Trophoblast cell (in vitro differentiated cells and primary cell): ENCODE measurements around the gene CD40.

ENCODE experiments used
- DNase-seq, 2 donors: peaks; one replicate each; pipeline ENCODE4 v3.0.0-alpha.2; 2016
- H2AFZ ChIP-seq: 2 replicates; pipeline ENCODE4 v1.6.1; 2013; ENCODE audit warnings: low read length, moderate library complexity, mild to moderate bottlenecking; ENCODE audit not compliant: insufficient read depth, poor library complexity
- H2AK5ac ChIP-seq: 2 replicates; pipeline ENCODE4 v1.6.1; 2013; ENCODE audit warnings: mild to moderate bottlenecking, low read length
- H2BK120ac ChIP-seq: 2 replicates; pipeline ENCODE4 v1.6.1; 2013; ENCODE audit warnings: low read length, mild to moderate bottlenecking, moderate library complexity; ENCODE audit not compliant: insufficient read depth, poor library complexity
- H2BK12ac ChIP-seq: 2 replicates; pipeline ENCODE4 v1.6.1; 2013; ENCODE audit warnings: mild to moderate bottlenecking, low read length, moderate library complexity
- H2BK5ac ChIP-seq: 2 replicates; pipeline ENCODE4 v1.6.1; 2013; ENCODE audit warnings: low read length, low read depth, moderate library complexity, mild to moderate bottlenecking; ENCODE audit not compliant: poor library complexity
- H3K14ac ChIP-seq: 2 replicates; pipeline ENCODE4 v1.6.1; 2013; ENCODE audit warnings: mild to moderate bottlenecking, low read length
- H3K18ac ChIP-seq: 2 replicates; pipeline ENCODE4 v1.6.1; 2013; ENCODE audit warnings: mild to moderate bottlenecking, low read length
- H3K23ac ChIP-seq: 2 replicates; pipeline ENCODE4 v1.6.1; 2013; ENCODE audit warnings: low read length
- H3K27ac ChIP-seq: 2 replicates; pipeline ENCODE4 v1.5.1; 2013; ENCODE audit warnings: low read depth, mild to moderate bottlenecking, inconsistent platforms, low read length, moderate library complexity
- H3K27me3 ChIP-seq: 2 replicates; pipeline ENCODE4 v1.6.1; 2013; ENCODE audit warnings: inconsistent platforms, mild to moderate bottlenecking, low read length, moderate library complexity; ENCODE audit not compliant: insufficient read depth
- H3K36me3 ChIP-seq, 2 experiments: 1 replicate in 1 of 2; 2 replicates in 1 of 2; pipeline ENCODE4 v1.6.1; 2013; ENCODE audit warnings: low read length in 2 of 2, mild to moderate bottlenecking in 2 of 2, moderate library complexity in 1 of 2; ENCODE audit not compliant: insufficient read depth in 2 of 2, control insufficient read depth in 1 of 2
- H3K4ac ChIP-seq: 2 replicates; pipeline ENCODE4 v1.6.1; 2013; ENCODE audit warnings: low read depth, mild to moderate bottlenecking, low read length, moderate library complexity
- H3K4me1 ChIP-seq, 2 experiments: 1 replicate in 1 of 2; 2 replicates in 1 of 2; pipeline ENCODE4 v1.6.1; 2013; ENCODE audit warnings: low read length in 2 of 2, mild to moderate bottlenecking in 2 of 2, moderate library complexity in 1 of 2; ENCODE audit not compliant: insufficient read depth in 2 of 2, control insufficient read depth in 1 of 2
- H3K4me2 ChIP-seq: 2 replicates; pipeline ENCODE4 v1.6.1; 2013; ENCODE audit warnings: inconsistent platforms, mild to moderate bottlenecking, low read length, moderate library complexity
- H3K4me3 ChIP-seq: 2 replicates; pipeline ENCODE4 v1.5.1; 2013; ENCODE audit warnings: mild to moderate bottlenecking, low read depth, low read length, inconsistent platforms
- H3K79me1 ChIP-seq: one replicate; pipeline ENCODE4 v1.6.1; 2013; ENCODE audit warnings: low read length
- H3K79me2 ChIP-seq: 2 replicates; pipeline ENCODE4 v1.6.1; 2013; ENCODE audit warnings: low read length, mild to moderate bottlenecking; ENCODE audit not compliant: control insufficient read depth, insufficient read depth, poor library complexity
- H3K9ac ChIP-seq: 2 replicates; pipeline ENCODE4 v1.6.1; 2013; ENCODE audit warnings: mild to moderate bottlenecking, low read length
- H3K9me3 ChIP-seq: 2 replicates; pipeline ENCODE4 v1.6.1; 2013; ENCODE audit warnings: low read depth, mild to moderate bottlenecking, control low read depth, inconsistent platforms, low read length; ENCODE audit not compliant: insufficient read depth
- H4K12ac ChIP-seq: 2 replicates; pipeline ENCODE4 v1.6.1; 2013; ENCODE audit warnings: low read depth, mild to moderate bottlenecking, low read length, moderate library complexity
- H4K8ac ChIP-seq: 2 replicates; pipeline ENCODE4 v1.6.1; 2013; ENCODE audit warnings: low read depth, mild to moderate bottlenecking, low read length, moderate library complexity
- H4K91ac ChIP-seq: one replicate; pipeline ENCODE4 v1.6.1; 2013; ENCODE audit warnings: low read depth, mild to moderate bottlenecking, low read length, moderate library complexity
- WGBS: extraction: QIAGEN DNeasy Blood & Tissue Kit; methylation state at CpG from one replicate; pipeline ENCODE4 v1.1.7; 2013; ENCODE audit warnings: missing lambda C conversion rate; ENCODE audit not compliant: insufficient read length, insufficient coverage; ENCODE audit errors: extremely low coverage; 5-methylcytosine and 5-hydroxymethylcytosine counted together

CD40 gene

DNA sequence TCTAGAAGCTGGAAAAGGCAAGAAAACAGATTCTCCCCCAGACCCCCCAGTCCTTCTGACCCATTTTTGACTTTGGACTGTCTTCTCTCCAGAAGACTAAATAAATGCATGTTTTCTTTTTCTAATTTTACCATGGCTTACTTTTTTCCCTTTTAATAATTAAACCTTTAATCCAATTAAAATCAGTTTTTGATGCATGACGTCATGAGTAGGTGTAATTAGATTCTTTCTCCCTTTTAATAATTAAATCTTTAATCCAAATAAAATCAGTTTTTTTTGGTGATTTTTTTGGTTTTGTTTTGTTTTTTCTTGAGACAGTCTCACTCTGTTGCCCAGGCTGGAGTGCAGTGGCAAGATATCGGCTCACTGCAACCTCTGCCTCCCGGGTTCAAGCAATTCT lies 15.2 kb upstream of the CD40 start:
- no peak overlapping the region for H3K18ac ChIP-seq
- no peak overlapping the region for H2BK12ac ChIP-seq
- no peak overlapping the region for H2BK5ac ChIP-seq
- no peak overlapping the region for H4K91ac ChIP-seq
- H3K79me2 ChIP-seq = no peaks in the 10 kb centered on the region
- no peak overlapping the region for H4K8ac ChIP-seq
- H3K27ac ChIP-seq = no peak overlapping the region
- no peaks in the 10 kb centered on the region for H3K36me3 ChIP-seq
- no peak overlapping the region for H4K12ac ChIP-seq
- H3K27me3 ChIP-seq = peaks cover 2% of the 10 kb centered on the region
- H2AK5ac ChIP-seq = no peak overlapping the region
- H2AFZ ChIP-seq = no peak overlapping the region
- no peak overlapping the region for H3K4ac ChIP-seq
- no peaks in the 10 kb centered on the region for H3K79me1 ChIP-seq
- no peak overlapping the region for H3K14ac ChIP-seq
- H3K4me2 ChIP-seq = no peak overlapping the region
- H3K4me1 ChIP-seq = no peaks in the 10 kb centered on the region
- no peak overlapping the region for H2BK120ac ChIP-seq
- H3K4me3 ChIP-seq = no peak overlapping the region
- DNase-seq = no peak
- peaks cover 2% of the 10 kb centered on the region for H3K9me3 ChIP-seq
- no peak overlapping the region for H3K23ac ChIP-seq
- no peak overlapping the region for H3K9ac ChIP-seq
- WGBS = no CpG with 5 or more reads among the region's 3 CpGs

DNA sequence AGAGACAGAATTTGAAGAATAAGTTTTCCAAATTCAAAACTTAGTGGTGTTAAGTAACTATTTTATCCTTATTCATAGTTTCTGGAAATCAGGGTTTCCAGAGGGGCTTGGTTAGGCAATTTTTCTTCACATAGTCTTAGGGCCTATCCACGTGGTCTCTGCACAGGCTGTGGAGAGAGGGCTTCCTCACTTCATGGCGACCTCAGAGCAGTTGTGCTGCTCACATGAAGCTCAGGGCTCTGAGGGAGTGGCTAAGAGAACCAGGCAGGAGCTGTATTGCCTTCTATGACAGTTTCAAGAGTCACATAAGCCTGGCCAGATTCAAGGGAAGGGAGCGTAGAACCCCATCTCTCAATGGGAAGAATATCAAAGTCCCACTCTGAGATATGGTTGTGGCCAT lies 13.9 kb upstream of the CD40 start:
- H3K4me3 ChIP-seq = no peak overlapping the region
- no peaks in the 10 kb centered on the region for H3K36me3 ChIP-seq
- no peak overlapping the region for H3K9ac ChIP-seq
- H3K4me1 ChIP-seq = no peaks in the 10 kb centered on the region
- no peak overlapping the region for H4K12ac ChIP-seq
- no peak overlapping the region for H2BK12ac ChIP-seq
- no peak overlapping the region for H2AFZ ChIP-seq
- peaks cover 4% of the 10 kb centered on the region for H3K9me3 ChIP-seq
- no peaks in the 10 kb centered on the region for H3K27me3 ChIP-seq
- no peak overlapping the region for H2BK5ac ChIP-seq
- H3K27ac ChIP-seq = no peak overlapping the region
- no peak overlapping the region for H4K91ac ChIP-seq
- no peaks in the 10 kb centered on the region for H3K79me1 ChIP-seq
- no peak overlapping the region for H3K4ac ChIP-seq
- H3K4me2 ChIP-seq = no peak overlapping the region
- H2AK5ac ChIP-seq = no peak overlapping the region
- H3K23ac ChIP-seq = no peak overlapping the region
- H3K14ac ChIP-seq = no peak overlapping the region
- no peak overlapping the region for H4K8ac ChIP-seq
- H3K79me2 ChIP-seq = no peaks in the 10 kb centered on the region
- no peak overlapping the region for H2BK120ac ChIP-seq
- H3K18ac ChIP-seq = no peak overlapping the region
- no CpG with 5 or more reads among the region's 3 CpGs for WGBS
- DNase-seq = no peak

DNA sequence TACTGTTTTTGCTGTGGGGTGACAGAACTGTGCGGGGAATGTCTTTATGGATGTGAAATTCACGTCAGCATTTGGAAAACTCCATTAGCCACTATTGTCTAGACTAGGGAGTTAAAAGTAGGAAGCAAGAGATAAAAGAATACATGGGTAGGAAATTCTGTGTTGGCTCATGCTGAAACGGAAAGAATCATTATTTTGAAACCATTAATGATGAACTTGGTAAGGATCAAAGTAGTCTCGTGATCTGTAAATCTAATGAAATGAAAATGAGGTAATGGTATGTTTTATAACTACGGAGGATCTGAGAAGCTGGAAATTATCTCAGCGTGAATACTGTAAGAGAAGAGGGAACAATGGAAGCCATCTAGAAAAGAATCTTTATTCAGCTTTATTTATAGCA lies 11.1 kb upstream of the CD40 start:
- WGBS = no CpG with 5 or more reads among the region's 6 CpGs
- no peak overlapping the region for H3K18ac ChIP-seq
- H3K9me3 ChIP-seq = peaks cover 4% of the 10 kb centered on the region

DNA sequence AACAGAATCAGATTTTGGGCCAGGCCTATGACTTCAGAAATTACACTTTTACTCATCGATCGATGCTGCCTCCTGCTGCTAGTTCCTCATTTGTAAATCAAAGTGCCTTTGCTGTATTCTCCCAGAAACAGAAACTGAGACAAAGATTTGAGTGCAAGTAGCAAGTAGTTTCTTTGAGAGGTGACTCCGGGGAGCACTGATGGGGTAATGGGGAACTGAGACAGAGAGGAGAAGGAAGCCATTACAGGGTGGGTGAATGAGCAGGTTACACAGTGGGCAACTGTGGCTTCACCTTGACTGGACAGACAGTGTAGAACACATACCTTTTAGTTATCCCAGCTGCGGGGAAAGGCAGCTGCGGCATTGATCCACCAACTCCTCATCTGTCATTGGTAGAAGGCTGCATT lies 9.7 kb upstream of the CD40 start:
- H2BK120ac ChIP-seq = no peak overlapping the region
- no peak overlapping the region for H3K27ac ChIP-seq
- no peaks in the 10 kb centered on the region for H3K79me2 ChIP-seq
- no peaks in the 10 kb centered on the region for H3K36me3 ChIP-seq
- H4K12ac ChIP-seq = no peak overlapping the region
- no peak overlapping the region for H3K23ac ChIP-seq
- no peaks in the 10 kb centered on the region for H3K79me1 ChIP-seq
- no peak overlapping the region for H3K4me3 ChIP-seq
- H4K8ac ChIP-seq = no peak overlapping the region
- no peaks in the 10 kb centered on the region for H3K27me3 ChIP-seq
- WGBS = no CpG with 5 or more reads among the region's 5 CpGs
- H3K9me3 ChIP-seq = peaks cover 4% of the 10 kb centered on the region
- H3K4me2 ChIP-seq = no peak overlapping the region
- no peak overlapping the region for H3K4ac ChIP-seq
- no peak for DNase-seq
- H3K14ac ChIP-seq = no peak overlapping the region
- no peak overlapping the region for H4K91ac ChIP-seq
- no peak overlapping the region for H3K9ac ChIP-seq
- H2AK5ac ChIP-seq = no peak overlapping the region
- H2BK5ac ChIP-seq = no peak overlapping the region
- no peak overlapping the region for H3K18ac ChIP-seq
- H2AFZ ChIP-seq = no peak overlapping the region
- no peak overlapping the region for H2BK12ac ChIP-seq
- no peaks in the 10 kb centered on the region for H3K4me1 ChIP-seq

More for the DNA sequence above, 11.1 kb upstream of the CD40 start:
- Histone ChIP-seq H2AFZ (no peak overlapping the region), H3K4me3 (no peak overlapping the region), H3K36me3 (no peaks in the 10 kb centered on the region), H3K14ac (no peak overlapping the region), H2BK120ac (no peak overlapping the region), H3K9ac (no peak overlapping the region), H3K23ac (no peak overlapping the region), H2BK12ac (no peak overlapping the region), H4K12ac (no peak overlapping the region), H4K8ac (no peak overlapping the region), H3K4me2 (no peak overlapping the region), H4K91ac (no peak overlapping the region), H2BK5ac (no peak overlapping the region), H3K27ac (no peak overlapping the region), H3K79me1 (no peaks in the 10 kb centered on the region), H2AK5ac (no peak overlapping the region), H3K27me3 (no peaks in the 10 kb centered on the region), H3K4me1 (no peaks in the 10 kb centered on the region), H3K4ac (no peak overlapping the region), H3K79me2 (no peaks in the 10 kb centered on the region)
- DNase-seq = no peak
